ENCODE data around the gene SLMAP.

SLMAP gene

DNA sequence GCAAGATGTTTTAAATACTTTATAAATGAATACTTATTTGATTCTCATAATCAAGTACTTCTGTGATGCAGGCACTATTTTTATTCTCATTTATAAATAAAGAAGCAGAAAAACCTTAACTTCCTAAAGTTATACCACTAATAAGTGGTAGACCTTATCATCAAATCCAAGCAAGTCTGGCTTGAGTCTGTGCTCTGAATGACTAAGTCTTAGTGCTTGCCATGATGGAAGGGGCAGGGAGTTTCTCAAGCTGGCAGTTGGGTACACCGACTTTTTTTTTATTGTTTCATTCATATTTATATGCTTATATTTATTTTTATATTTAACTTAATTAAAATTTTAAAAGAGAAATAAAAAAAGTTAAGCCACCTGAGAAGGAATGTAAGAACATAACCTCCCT is 23.6 kb downstream of the SLMAP start:
- TF ChIP-seq EP300 (IDR thresholded peaks at IDR 0.05; ENCODE audit: borderline replicate concordance) (no peak), TEAD4 (IDR thresholded peaks at IDR 0.05) (no peak)
- TF ChIP-seq, protein P1, sequence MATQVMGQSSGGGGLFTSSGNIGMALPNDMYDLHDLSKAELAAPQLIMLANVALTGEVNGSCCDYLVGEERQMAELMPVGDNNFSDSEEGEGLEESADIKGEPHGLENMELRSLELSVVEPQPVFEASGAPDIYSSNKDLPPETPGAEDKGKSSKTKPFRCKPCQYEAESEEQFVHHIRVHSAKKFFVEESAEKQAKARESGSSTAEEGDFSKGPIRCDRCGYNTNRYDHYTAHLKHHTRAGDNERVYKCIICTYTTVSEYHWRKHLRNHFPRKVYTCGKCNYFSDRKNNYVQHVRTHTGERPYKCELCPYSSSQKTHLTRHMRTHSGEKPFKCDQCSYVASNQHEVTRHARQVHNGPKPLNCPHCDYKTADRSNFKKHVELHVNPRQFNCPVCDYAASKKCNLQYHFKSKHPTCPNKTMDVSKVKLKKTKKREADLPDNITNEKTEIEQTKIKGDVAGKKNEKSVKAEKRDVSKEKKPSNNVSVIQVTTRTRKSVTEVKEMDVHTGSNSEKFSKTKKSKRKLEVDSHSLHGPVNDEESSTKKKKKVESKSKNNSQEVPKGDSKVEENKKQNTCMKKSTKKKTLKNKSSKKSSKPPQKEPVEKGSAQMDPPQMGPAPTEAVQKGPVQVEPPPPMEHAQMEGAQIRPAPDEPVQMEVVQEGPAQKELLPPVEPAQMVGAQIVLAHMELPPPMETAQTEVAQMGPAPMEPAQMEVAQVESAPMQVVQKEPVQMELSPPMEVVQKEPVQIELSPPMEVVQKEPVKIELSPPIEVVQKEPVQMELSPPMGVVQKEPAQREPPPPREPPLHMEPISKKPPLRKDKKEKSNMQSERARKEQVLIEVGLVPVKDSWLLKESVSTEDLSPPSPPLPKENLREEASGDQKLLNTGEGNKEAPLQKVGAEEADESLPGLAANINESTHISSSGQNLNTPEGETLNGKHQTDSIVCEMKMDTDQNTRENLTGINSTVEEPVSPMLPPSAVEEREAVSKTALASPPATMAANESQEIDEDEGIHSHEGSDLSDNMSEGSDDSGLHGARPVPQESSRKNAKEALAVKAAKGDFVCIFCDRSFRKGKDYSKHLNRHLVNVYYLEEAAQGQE (IDR thresholded peaks at IDR 0.05; ENCODE audit: low read depth), result no peak
- TF ChIP-seq, protein P2, sequence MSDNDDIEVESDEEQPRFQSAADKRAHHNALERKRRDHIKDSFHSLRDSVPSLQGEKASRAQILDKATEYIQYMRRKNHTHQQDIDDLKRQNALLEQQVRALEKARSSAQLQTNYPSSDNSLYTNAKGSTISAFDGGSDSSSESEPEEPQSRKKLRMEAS (IDR thresholded peaks at IDR 0.05), result no peak
- TF ChIP-seq, protein P3, sequence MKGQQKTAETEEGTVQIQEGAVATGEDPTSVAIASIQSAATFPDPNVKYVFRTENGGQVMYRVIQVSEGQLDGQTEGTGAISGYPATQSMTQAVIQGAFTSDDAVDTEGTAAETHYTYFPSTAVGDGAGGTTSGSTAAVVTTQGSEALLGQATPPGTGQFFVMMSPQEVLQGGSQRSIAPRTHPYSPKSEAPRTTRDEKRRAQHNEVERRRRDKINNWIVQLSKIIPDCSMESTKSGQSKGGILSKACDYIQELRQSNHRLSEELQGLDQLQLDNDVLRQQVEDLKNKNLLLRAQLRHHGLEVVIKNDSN (IDR thresholded peaks at IDR 0.05), result no peak

DNA sequence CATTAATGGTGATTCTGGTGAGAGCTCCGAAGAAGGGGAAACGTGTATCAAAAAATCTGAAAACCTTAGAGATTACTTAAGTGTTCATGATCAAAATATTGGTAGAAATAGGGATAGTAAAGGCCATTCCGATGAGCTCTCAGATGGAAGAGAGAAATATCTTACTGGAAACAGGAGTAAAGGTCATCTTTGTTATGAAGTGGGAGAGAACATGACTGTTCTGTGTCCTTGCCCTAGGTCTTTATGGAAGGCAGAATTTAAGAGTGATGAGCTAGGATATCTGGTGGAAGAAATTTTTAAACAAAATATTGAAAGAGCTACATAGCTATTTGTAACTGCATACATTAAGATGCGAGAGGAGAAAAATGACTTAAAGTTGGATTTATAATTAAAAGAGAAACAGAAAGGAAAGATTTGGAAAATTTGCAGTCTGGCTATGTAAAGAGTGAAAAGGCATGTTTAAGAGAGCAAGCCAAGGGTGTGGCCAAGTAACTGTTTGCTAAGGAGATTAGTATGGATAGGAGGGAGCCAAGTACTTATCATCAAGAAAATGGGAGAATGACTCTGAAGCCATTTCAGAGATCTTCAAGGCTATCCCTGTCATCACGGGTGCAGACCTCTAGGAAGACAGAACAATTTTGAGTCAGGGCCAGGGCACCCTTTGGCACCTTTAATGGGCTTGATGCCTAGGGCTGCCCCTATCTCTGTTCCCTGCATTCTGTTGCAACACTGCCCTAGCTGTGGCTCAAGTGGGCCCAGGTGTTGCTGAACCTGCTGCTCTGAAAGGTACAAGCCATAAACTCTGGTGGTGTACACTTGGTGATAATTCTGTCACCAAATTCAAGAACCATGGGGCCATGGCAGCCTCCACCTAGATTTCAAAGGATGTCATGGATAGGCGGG is 27.3 kb downstream of the SLMAP start:
- TF ChIP-seq NFIC (IDR thresholded peaks at IDR 0.05) (no peak), TCF12 (IDR thresholded peaks at IDR 0.05; ENCODE audit: low read depth) (no peak), YY1 (IDR thresholded peaks at IDR 0.05; ENCODE audit: low read depth) (no peak), RAD21 (IDR thresholded peaks at IDR 0.05; ENCODE audit: low read depth) (no peak), TEAD4 (IDR thresholded peaks at IDR 0.05) (no peak), EP300 (IDR thresholded peaks at IDR 0.05; ENCODE audit: borderline replicate concordance) (no peak), CEBPB (IDR thresholded peaks at IDR 0.05) (no peak), FOXM1 (IDR thresholded peaks at IDR 0.05; ENCODE audit: borderline replicate concordance, low read depth) (no peak), TAF1 (IDR thresholded peaks at IDR 0.05; ENCODE audit: low read depth) (no peak), EGR1 (IDR thresholded peaks at IDR 0.05) (no peak), ZBTB7A (IDR thresholded peaks at IDR 0.05; ENCODE audit: low read depth) (no peak), CREB1 (IDR thresholded peaks at IDR 0.05; ENCODE audit: low read depth) (no peak)
- TF ChIP-seq, protein P3 (IDR thresholded peaks at IDR 0.05), result no peak
- TF ChIP-seq, protein P2 (IDR thresholded peaks at IDR 0.05), result no peak
- TF ChIP-seq, protein P1 (IDR thresholded peaks at IDR 0.05; ENCODE audit: low read depth), result no peak

DNA sequence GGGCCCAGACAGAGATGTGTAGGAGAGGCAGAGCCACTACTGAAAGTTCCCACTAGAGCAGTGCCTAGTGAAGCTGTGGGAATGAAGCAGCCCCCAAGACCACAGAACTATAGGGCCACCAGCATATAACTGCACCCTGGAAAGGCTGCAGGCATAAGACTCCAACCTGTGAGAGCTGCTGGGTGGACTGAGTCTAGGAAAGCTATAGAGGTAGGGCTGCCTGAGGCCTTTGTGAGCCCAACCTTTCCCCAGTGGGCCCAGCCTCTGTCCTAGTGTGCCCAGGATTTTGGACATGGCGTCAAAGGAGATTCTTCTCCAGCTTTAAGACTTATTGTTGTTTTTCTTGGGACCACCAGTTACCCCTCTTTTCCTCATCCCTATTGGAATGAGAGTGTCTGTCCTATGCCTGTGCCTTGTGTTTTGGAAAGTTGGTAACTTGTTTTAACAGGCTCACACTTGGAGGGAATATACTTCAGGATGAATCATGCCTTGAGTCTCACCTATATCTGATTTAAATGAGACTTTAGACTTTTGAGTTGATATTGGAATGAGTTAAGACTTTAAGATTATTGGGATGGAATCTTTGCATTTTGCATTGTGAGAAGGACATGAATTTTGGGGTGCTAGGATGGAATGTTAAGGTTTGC is 28.1 kb downstream of the SLMAP start:
- no peak for TF ChIP-seq NFIC (IDR thresholded peaks at IDR 0.05)
- no peak for TF ChIP-seq EGR1 (IDR thresholded peaks at IDR 0.05)
- no peak for TF ChIP-seq TAF1 (IDR thresholded peaks at IDR 0.05; ENCODE audit: low read depth)
- TF ChIP-seq CEBPB (IDR thresholded peaks at IDR 0.05), result no peak

- TF ChIP-seq, protein P1 (IDR thresholded peaks at IDR 0.05; ENCODE audit: low read depth), result no peak
- no peak for TF ChIP-seq ZBTB7A (IDR thresholded peaks at IDR 0.05; ENCODE audit: low read depth)
- TF ChIP-seq EGR1 (IDR thresholded peaks at IDR 0.05), result no peak
Observed at GRCh38 chr3:57785446-57785845, 29.3 kb downstream of the SLMAP start.
